HEK293 (cell line): Measurements from ENCODE around the gene LLCFC1.

Experiments used
- CTCF ChIA-PET: fragments of 350-600 bp; formaldehyde crosslinking; extraction: SDS; loops from one replicate; lab custom pipeline; 2021; ENCODE audit warnings: antibody characterized with exemption; lab: Yijun Ruan, JAX
- POLR2A ChIA-PET: fragments of 300-600 bp; formaldehyde crosslinking; extraction: SDS; loops from one replicate; lab custom pipeline; 2020; ENCODE audit warnings: antibody characterized with exemption, inconsistent platforms; lab: Yijun Ruan, JAX
- H3K27ac ChIP-seq: fragments of 200-500 bp; sonication (Bioruptor generic); 2 replicates; pipeline ENCODE4 v1.5.1; 2014; ENCODE audit warnings: low read depth, low read length, control low read depth, inconsistent platforms; ENCODE audit errors: extremely low read depth
- H3K36me3 ChIP-seq, 2 experiments: fragments of 200-500 bp in 1 of 2; sonication (Bioruptor generic) in 1 of 2; 1 replicate in 1 of 2; 2 replicates in 1 of 2; pipeline ENCODE4 v1.5.1; 2014 to 2017; ENCODE audit warnings: inconsistent platforms in 2 of 2, low read length in 2 of 2; ENCODE audit not compliant: control insufficient read depth in 2 of 2, insufficient read depth in 1 of 2
- H3K4me1 ChIP-seq: fragments of 200-500 bp; sonication (Bioruptor generic); 2 replicates; pipeline ENCODE4 v1.5.1; 2014; ENCODE audit warnings: mild to moderate bottlenecking, low read length, inconsistent platforms; ENCODE audit not compliant: control insufficient read depth, insufficient read depth
- H3K4me3 ChIP-seq: 2 replicates; pipeline ENCODE4 v1.5.1; 2011; ENCODE audit warnings: low read depth, mild to moderate bottlenecking, control low read depth, low read length, moderate library complexity
- H3K9me3 ChIP-seq: fragments of 200-500 bp; sonication (Bioruptor generic); 2 replicates; pipeline ENCODE4 v1.5.1; 2014; ENCODE audit warnings: low read depth, low read length, inconsistent platforms; ENCODE audit not compliant: control insufficient read depth, insufficient read depth
- BCL6B ChIP-seq: fragments of 450-650 bp; formaldehyde crosslinking; IDR thresholded peaks from 2 replicates; pipeline ENCODE4 v1.5.1; 2017; ENCODE audit warnings: missing biosample characterization, missing genetic modification characterization
- EGR2 ChIP-seq: fragments of 450-650 bp; formaldehyde crosslinking; IDR thresholded peaks from 2 replicates; pipeline ENCODE4 v1.5.1; 2016; ENCODE audit warnings: low read depth, missing biosample characterization, missing genetic modification characterization
- GLIS1 ChIP-seq: fragments of 450-650 bp; formaldehyde crosslinking; IDR thresholded peaks from 2 replicates; pipeline ENCODE4 v1.5.1; 2016; ENCODE audit warnings: missing biosample characterization, missing genetic modification characterization
- IKZF3 ChIP-seq: fragments of 450-650 bp; IDR thresholded peaks from 2 replicates; pipeline ENCODE4 v1.5.0; 2018; ENCODE audit warnings: missing biosample characterization, mild to moderate bottlenecking, missing genetic modification characterization, moderate library complexity
- REPIN1 ChIP-seq: fragments of 450-650 bp; formaldehyde crosslinking; IDR thresholded peaks from 2 replicates; pipeline ENCODE4 v1.5.1; 2017; ENCODE audit warnings: missing biosample characterization, missing genetic modification characterization, low read depth
- YY1 ChIP-seq: fragments of 450-650 bp; formaldehyde crosslinking; IDR thresholded peaks from 2 replicates; pipeline ENCODE4 v1.5.1; 2018; ENCODE audit warnings: missing biosample characterization, missing genetic modification characterization
- ZBTB11 ChIP-seq: fragments of 450-650 bp; formaldehyde crosslinking; conservative IDR thresholded peaks from 2 replicates; pipeline ENCODE4 v1.5.1; 2016; ENCODE audit warnings: low read depth, missing biosample characterization, missing genetic modification characterization
- ZBTB48 ChIP-seq: fragments of 450-650 bp; formaldehyde crosslinking; IDR thresholded peaks from 2 replicates; pipeline ENCODE4 v1.5.1; 2016; ENCODE audit warnings: missing biosample characterization, missing genetic modification characterization
- ZFP3 ChIP-seq: fragments of 450-650 bp; formaldehyde crosslinking; IDR thresholded peaks from 2 replicates; pipeline ENCODE4 v1.5.1; 2016; ENCODE audit warnings: low read depth, missing biosample characterization, missing genetic modification characterization
- ZNF121 ChIP-seq: fragments of 450-650 bp; formaldehyde crosslinking; IDR thresholded peaks from 2 replicates; pipeline ENCODE4 v1.5.1; 2016; ENCODE audit warnings: missing biosample characterization, missing genetic modification characterization
- ZNF133 ChIP-seq: fragments of 450-650 bp; formaldehyde crosslinking; IDR thresholded peaks from 2 replicates; pipeline ENCODE4 v1.5.1; 2016; ENCODE audit warnings: missing biosample characterization, missing genetic modification characterization
- ZNF221 ChIP-seq: fragments of 450-650 bp; formaldehyde crosslinking; IDR thresholded peaks from 2 replicates; pipeline ENCODE4 v1.5.1; 2017; ENCODE audit warnings: missing biosample characterization, missing genetic modification characterization, borderline replicate concordance
- ZNF248 ChIP-seq: fragments of 450-650 bp; formaldehyde crosslinking; IDR thresholded peaks from 2 replicates; pipeline ENCODE4 v1.5.1; 2017; ENCODE audit warnings: missing biosample characterization, missing genetic modification characterization
- ZNF302 ChIP-seq: fragments of 450-650 bp; formaldehyde crosslinking; IDR thresholded peaks from 2 replicates; pipeline ENCODE4 v1.5.1; 2016; ENCODE audit warnings: missing biosample characterization, missing genetic modification characterization, low read depth
- ZNF311 ChIP-seq: fragments of 450-650 bp; formaldehyde crosslinking; IDR thresholded peaks from 2 replicates; pipeline ENCODE4 v1.5.1; 2017; ENCODE audit warnings: missing biosample characterization, missing genetic modification characterization, borderline replicate concordance
- ZNF394 ChIP-seq: fragments of 450-650 bp; formaldehyde crosslinking; IDR thresholded peaks from 2 replicates; pipeline ENCODE4 v1.5.1; 2016; ENCODE audit warnings: missing biosample characterization, missing genetic modification characterization, mild to moderate bottlenecking, moderate library complexity, borderline replicate concordance
- ZNF423 ChIP-seq: fragments of 450-650 bp; formaldehyde crosslinking; IDR thresholded peaks from 2 replicates; pipeline ENCODE4 v1.5.1; 2016; ENCODE audit warnings: missing biosample characterization, missing genetic modification characterization
- ZNF449 ChIP-seq: fragments of 450-650 bp; formaldehyde crosslinking; IDR thresholded peaks from 2 replicates; pipeline ENCODE4 v1.5.1; 2017; ENCODE audit warnings: missing biosample characterization, mild to moderate bottlenecking, missing genetic modification characterization, moderate library complexity
- ZNF48 ChIP-seq: fragments of 450-650 bp; formaldehyde crosslinking; IDR thresholded peaks from 2 replicates; pipeline ENCODE4 v1.5.1; 2016; ENCODE audit warnings: missing biosample characterization, missing genetic modification characterization
- ZNF521 ChIP-seq: fragments of 450-650 bp; formaldehyde crosslinking; IDR thresholded peaks from 2 replicates; pipeline ENCODE4 v1.5.1; 2017; ENCODE audit warnings: missing biosample characterization, mild to moderate bottlenecking, missing genetic modification characterization
- ZNF555 ChIP-seq: fragments of 450-650 bp; formaldehyde crosslinking; conservative IDR thresholded peaks from 2 replicates; pipeline ENCODE4 v1.5.1; 2017; ENCODE audit warnings: missing biosample characterization, mild to moderate bottlenecking, missing genetic modification characterization, inconsistent platforms
- ZNF585B ChIP-seq: fragments of 450-650 bp; formaldehyde crosslinking; IDR thresholded peaks from 2 replicates; pipeline ENCODE4 v1.5.1; 2016; ENCODE audit warnings: missing biosample characterization, missing genetic modification characterization
- ZNF747 ChIP-seq: fragments of 450-650 bp; formaldehyde crosslinking; IDR thresholded peaks from 2 replicates; pipeline ENCODE4 v1.5.1; 2016; ENCODE audit warnings: missing biosample characterization, missing genetic modification characterization
- ZNF76 ChIP-seq: fragments of 450-650 bp; formaldehyde crosslinking; IDR thresholded peaks from 2 replicates; pipeline ENCODE4; 2016; ENCODE audit warnings: low read depth, missing biosample characterization, missing genetic modification characterization, borderline replicate concordance
- ZSCAN16 ChIP-seq: fragments of 450-650 bp; formaldehyde crosslinking; IDR thresholded peaks from 2 replicates; pipeline ENCODE4 v1.5.1; 2016; ENCODE audit warnings: missing biosample characterization, missing genetic modification characterization

LLCFC1 gene

GRCh38 chr7:142930126-142930730, 9.1 kb upstream of the LLCFC1 start:
- H3K9me3 ChIP-seq, result no peaks in the 10 kb centered on the region
- POLR2A ChIA-PET, result no interaction called here

GRCh38 chr7:142932386-142933091, 6.7 kb upstream of the LLCFC1 start:
- Histone ChIP-seq H3K36me3 (no peaks in the 10 kb centered on the region), H3K27ac (no peak overlapping the region), H3K9me3 (no peaks in the 10 kb centered on the region), H3K4me3 (no peak overlapping the region), H3K4me1 (no peaks in the 10 kb centered on the region)
- TF ChIP-seq ZSCAN16 (no peak), ZNF555 (tag by site-specific recombination) (no peak), ZBTB11 (tag by site-specific recombination) (no peak), ZNF423 (tag by site-specific recombination) (no peak), EGR2 (0 out of 2 replicates have a peak, but pooled peaks have one; percentile 14), ZNF121 (tag by site-specific recombination) (no peak)
- ChIA-PET CTCF (interaction anchor here (0.5 to 1.2 kb wide), 3 partner anchors 283 to 580 kb away, joined by 3 read pairs; no protein-coding TSS in a partner anchor), POLR2A (no interaction called here)

More at GRCh38 chr7:142930126-142930730, 9.1 kb upstream of the LLCFC1 start:
- H3K4me1 ChIP-seq, result no peaks in the 10 kb centered on the region
- H3K36me3 ChIP-seq, result no peaks in the 10 kb centered on the region
- CTCF ChIA-PET, result no interaction called here
- no peak for TF ChIP-seq IKZF3 (tag by site-specific recombination)
- TF ChIP-seq ZNF221 (tag by site-specific recombination), result no peak
- no peak for TF ChIP-seq ZNF311 (tag by site-specific recombination)
- TF ChIP-seq ZNF133, result no peak
- no peak for TF ChIP-seq ZNF394 (tag by site-specific recombination)
- no peak for TF ChIP-seq ZNF521 (tag by site-specific recombination)
- TF ChIP-seq REPIN1 (tag by site-specific recombination), result no peak
- TF ChIP-seq YY1 (tag by site-specific recombination), result no peak
- no peak for TF ChIP-seq GLIS1 (tag by site-specific recombination)
- no peak for TF ChIP-seq EGR2
- no peak for TF ChIP-seq ZNF48 (tag by site-specific recombination)
- TF ChIP-seq ZBTB48, result no peak
- TF ChIP-seq, all 188 proteins: peak for 0
- H3K27ac ChIP-seq, result no peak overlapping the region
- H3K4me3 ChIP-seq, result no peak overlapping the region

- Histone ChIP-seq H3K4me3 (no peak overlapping the region), H3K27ac (no peak overlapping the region), H3K36me3 (no peaks in the 10 kb centered on the region), H3K9me3 (no peaks in the 10 kb centered on the region), H3K4me1 (no peaks in the 10 kb centered on the region)
- POLR2A ChIA-PET, result no interaction called here
- CTCF ChIA-PET, result interaction anchor here (0.6 kb wide), 1 partner anchor 8 kb away, joined by 3 read pairs; no protein-coding TSS in a partner anchor
- no peak for TF ChIP-seq ZNF585B (tag by site-specific recombination)
- TF ChIP-seq ZNF747 (tag by site-specific recombination), result no peak
- no peak for TF ChIP-seq ZNF76
- TF ChIP-seq ZNF302, result no peak
- TF ChIP-seq ZNF449, result no peak
- no peak for TF ChIP-seq ZFP3
- no peak for TF ChIP-seq ZNF248 (tag by site-specific recombination)
- TF ChIP-seq BCL6B, result no peak
Measured at GRCh38 chr7:142933092-142933475, 6.2 kb upstream of the LLCFC1 start.
